GM04504 (cell line): ENCODE data around the gene TP53I13.

Source experiments
- DNase-seq: peaks from one replicate; pipeline ENCODE4 v3.0.0-alpha.2; 2012; ENCODE audit warnings: low read depth

The TP53I13 gene

DNA sequence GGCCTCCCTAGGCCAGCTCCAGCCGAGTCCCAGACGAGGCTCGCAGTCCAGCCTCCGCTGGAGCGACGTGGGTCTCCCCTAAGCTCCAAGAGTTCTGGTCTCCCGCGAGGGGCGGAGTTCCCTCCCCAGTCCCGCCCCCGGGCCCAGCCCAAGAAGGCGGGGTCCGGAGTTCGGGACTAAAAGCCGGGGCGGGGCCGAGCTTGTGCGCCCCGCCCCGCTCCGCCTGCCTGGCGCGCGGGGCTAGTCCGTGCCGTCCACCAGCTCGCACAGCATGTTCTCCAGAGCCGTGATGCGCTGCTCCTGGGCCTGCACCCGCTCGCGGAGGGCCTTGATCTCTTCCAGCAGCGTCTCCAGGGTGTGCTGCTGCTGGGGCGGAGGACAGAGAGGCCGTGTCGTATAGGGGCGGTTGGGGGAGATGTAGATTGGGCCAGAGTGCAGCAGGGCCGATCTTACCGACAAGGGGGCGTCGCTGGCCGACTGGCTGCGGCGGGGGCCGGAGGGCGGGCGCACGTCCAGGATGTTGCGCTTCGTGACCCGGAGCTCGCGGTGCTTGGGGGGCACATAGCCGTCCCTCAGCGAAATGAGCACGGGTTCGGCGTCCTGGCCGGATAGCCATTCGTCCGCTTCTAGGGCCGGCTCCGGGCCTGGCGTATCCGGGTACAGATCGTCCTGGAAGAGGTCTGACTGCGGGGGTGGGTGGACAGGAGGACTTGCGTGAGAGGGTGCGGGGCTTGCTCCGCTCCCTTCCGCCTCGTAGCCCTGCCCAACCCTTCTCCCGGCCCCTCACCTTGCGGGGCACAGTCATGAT lies 47.2 kb downstream of the TP53I13 start:
- peak; percentile 58 for DNase-seq

DNA sequence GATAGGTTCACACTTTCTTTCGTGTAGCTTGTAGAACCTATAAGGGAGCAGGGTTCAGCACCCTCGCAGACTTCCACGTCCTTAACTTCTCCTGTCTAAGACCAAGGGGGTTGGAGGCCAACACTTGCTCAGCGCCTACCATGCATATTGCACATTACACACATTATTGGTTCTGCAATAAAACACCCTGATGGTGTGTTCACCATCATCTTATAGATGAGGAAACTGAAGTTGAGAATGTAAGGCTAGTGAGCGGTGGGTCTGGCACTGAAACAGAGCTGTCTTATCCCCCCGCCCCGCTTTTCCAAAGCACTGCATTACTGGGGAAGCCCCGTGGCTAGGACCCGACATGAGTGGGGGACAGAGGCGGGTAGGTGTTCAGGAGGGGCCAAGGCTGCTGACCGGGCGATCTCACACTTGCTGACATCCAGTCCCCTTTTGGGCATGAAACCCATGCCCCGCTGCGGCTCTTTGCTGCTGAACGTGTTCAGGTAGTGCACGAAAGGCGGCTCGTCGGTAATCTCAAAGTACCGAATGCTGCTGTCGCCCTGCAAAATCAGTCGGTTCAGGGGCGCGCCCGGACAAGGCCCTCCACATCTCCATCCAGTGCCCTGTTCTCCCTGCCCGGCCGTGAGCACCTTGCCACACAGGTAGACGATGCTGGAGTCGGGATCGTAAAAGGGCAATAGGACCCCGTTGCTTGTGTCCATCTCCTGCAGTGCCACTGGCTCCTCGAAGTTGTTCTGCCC lies 48.0 kb downstream of the TP53I13 start:
- DNase-seq = no peak

DNA sequence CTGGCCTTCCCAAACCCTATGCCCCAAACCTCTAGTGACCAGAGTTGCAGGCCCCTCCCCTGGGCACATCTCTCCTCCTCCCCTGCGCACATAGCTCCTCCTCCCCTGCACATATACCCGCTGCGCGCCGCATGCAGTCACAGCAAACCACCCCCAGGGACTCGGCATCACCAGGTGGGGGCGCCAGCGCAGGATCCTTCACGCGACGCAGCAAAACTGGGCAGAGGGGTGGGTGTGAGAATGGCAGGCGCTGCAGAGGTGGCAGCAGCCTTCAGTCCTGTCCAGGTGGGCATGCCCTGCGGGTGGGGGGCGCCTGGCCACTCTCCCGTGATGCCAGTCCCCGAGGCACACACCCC lies 48.6 kb downstream of the TP53I13 start:
- no peak for DNase-seq

DNA sequence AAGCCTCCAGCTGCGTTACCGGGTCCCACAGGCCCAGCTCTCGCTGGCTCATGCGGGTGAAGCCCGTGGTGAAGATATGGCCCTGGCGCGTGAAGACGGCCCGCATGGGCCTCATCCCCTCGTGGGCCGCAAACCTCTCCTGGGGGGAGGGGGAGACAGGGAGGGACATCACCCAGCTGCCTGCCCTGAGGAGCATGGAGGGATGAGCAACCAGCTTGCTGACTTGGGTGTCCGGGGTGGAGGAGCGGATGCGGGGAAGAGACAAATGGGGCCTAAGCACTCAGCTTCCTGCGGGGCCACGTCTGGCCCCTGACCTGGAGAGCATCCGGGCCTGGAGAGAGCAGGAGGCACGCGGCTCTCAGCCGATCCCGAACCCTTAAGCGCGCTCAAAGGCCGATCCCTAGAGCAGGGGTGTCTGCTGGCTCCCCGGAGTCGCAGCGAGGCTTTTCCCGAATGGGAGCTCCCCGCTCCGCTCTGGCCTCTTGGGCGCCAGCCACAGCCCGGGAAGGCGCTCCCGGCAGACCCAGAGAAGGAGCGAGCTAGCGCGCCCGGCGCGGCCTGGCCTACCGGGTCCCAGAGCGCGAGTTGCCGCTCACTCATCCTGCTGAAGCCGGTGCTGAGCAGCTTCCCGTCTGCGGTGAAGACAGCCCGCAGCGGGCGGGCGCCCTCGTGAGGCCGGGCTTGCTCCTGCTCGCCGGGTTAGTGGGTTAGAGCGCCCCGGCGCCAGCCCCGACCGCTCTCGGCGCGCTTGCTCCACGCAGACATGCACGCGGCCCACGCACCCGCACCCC lies 49.2 kb downstream of the TP53I13 start:
- no peak for DNase-seq

DNA sequence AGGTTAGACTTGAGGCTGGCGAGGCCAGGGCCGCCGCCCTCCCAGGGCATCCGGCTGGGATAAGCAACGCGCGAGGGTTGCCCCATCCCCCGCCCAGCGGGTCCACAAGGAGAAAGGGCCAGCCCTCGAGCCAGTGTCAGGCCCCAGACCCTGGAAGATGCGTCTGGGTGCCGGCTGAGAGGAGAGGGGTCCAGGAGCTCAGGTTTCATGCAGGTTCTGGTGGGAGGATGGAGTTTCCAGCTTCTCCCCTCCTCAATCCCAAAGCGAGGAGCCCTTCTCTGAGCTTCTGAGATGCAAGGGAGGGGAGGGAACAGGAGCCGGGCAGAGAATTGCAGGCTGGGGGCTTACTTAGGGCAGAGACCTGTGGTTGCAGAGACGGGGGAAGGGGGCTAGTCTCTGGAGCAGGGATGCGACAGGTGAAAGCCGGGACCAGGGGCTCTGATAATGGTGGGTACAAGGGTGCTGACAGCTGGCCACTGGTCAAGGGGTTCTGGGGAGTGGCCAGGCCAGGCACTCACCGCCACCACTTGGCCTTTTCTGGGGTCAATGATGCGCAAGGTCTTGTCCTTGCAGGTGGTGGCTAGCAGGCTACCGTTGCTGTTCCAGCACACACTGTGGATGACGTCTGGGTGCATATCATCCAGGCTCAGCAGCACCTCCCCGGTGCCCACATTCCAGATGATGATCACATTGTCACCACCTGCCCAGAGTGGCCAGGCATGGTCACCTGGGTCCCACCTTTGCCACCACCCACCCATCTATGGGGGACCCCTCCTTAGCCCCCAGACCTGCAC lies 50.0 kb downstream of the TP53I13 start:
- DNase-seq = no peak

DNA sequence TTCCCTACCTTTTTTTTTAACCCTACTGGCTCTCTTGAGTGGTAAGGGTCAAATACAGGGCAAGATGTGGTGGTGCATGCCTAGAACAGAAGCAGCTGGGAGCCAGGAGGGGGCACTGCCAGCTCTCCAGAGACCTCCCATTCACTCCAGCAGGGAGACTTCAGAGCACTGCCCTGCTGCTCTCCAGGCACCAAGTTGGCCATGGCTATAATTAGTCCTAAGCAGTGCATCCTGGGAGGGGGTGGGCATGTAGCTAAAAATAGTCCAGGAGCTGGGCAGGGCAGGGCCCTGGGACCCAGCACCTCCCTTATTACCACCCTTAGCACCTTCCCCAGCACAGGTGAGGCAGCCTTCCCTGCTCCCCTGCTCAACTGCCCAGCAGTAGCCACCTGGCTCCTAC lies 50.8 kb downstream of the TP53I13 start:
- no peak for DNase-seq

DNA sequence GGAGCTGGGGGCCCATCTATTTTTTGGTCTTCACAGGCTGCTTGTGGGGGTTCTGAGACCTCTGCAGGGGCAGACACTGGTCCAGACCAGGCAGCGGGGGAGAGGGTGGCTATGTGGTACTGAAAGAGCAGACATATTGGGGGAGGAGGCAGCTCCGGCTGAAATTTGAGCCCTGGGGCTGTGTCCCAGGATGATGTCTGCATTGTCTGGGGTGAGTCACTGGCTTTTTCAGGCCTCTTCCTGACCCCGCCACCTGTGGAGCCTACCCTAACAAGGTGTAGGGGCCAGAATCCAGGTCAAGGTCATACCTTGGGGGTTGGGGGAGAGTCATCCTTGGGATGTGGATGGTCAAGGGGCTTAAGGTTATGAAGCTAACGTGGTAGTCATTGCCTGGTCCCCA lies 51.8 kb downstream of the TP53I13 start:
- no peak for DNase-seq

DNA sequence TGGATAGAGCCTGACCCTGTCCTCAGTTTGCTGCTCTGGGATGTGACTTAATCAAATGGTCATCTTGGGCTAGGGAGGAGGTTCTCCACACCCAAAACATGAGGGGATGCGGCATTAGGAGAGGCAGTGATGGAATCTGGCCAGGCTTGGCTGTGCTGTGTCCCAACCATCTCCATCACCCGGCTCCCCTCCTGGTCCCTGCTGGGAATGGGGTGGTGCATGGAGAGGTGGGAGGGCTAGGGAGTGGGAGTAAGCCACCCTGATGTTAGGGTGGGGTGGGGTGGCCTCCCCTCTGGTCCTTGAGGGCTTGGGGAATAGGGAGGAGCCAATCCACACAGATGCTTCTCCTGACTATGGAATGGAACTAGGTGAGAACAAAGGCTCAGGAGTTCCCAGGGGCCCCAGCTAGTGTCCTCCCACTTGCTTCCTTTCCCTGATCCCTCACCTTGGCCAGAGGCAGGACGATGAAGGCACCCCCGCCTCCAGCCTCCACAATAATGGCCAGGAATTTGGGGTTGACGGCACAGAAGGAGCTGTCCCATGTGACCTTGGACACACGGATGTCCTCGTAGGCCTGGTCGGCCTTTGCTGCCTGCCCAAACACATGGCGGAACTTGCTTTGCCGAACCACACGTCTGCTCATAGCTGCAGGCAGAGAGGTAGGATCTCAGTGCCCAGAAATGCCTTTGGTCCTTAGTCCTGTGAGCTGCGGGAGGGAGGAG lies 52.4 kb downstream of the TP53I13 start:
- DNase-seq = no peak

DNA sequence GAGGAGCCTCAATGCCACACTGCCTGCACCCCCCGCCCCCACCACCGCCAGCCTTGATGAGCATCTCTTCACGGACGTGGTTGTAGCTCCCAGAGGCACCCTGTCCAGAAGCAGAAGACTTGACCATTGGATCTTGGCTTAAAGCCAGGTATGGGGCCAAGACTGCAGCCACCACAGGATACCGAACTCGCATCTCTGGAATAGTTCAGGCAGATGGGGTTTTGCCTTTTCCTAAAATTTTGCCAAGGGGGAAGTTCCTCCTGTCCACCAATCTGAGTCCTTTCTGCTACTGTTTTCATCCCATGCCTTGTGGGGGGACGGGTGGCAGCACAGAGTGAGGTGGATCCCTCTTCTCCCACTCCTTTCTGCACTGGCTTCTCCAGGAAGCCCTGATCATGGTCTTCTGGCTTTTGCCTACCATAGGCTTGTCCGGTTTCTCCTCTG lies 53.3 kb downstream of the TP53I13 start:
- DNase-seq = no peak
